CD4-positive, alpha-beta T cell treated with Interleukin-21 for 1 hour (primary cell): ENCODE data around the gene C4BPA.

Experiments used
- DNase-seq: peaks from one replicate; pipeline ENCODE4 v3.0.0-alpha.2; 2020

The C4BPA gene

GRCh38 chr1:207103892-207104373 lies at the start of gene C4BPA:
Gene C4BPA, plus strand, starts transcription at chr1:207104233. Its CDS starts 8,793 bp downstream, at chr1:207113026.
- DNase-seq, result no peak

GRCh38 chr1:207054491-207054890 lies 49.5 kb upstream of the C4BPA start:
- no peak for DNase-seq

- DNase-seq, result no peak
These were observed 48.5 kb upstream of the C4BPA start for GRCh38 chr1:207055386-207056001.

- DNase-seq, result no peak
These were observed 47.4 kb upstream of the C4BPA start for GRCh38 chr1:207056673-207057072.

- no peak for DNase-seq
These were observed 45.8 kb upstream of the C4BPA start for GRCh38 chr1:207058252-207058651.

GRCh38 chr1:207058878-207059867 lies 44.9 kb upstream of the C4BPA start:
- no peak for DNase-seq

- DNase-seq, result no peak
These were observed 44.2 kb upstream of the C4BPA start for GRCh38 chr1:207059881-207060280.

GRCh38 chr1:207060596-207060995 lies 43.4 kb upstream of the C4BPA start:
- DNase-seq, result no peak

- DNase-seq, result no peak
These were observed 42.0 kb upstream of the C4BPA start for GRCh38 chr1:207062058-207062457.

GRCh38 chr1:207063014-207063413 lies 41.0 kb upstream of the C4BPA start:
- no peak for DNase-seq

- no peak for DNase-seq
These were observed 39.5 kb upstream of the C4BPA start for GRCh38 chr1:207064561-207064960.

- no peak for DNase-seq
These were observed 36.8 kb upstream of the C4BPA start for GRCh38 chr1:207067185-207067584.

- DNase-seq, result no peak
These were observed 36.4 kb upstream of the C4BPA start for GRCh38 chr1:207067665-207068064.

GRCh38 chr1:207069061-207069460 lies 35.0 kb upstream of the C4BPA start:
- DNase-seq, result no peak

- no peak for DNase-seq
These were observed 34.1 kb upstream of the C4BPA start for GRCh38 chr1:207069858-207070506.

GRCh38 chr1:207070811-207071210 lies 33.2 kb upstream of the C4BPA start:
- DNase-seq, result no peak

GRCh38 chr1:207071426-207071825 lies 32.6 kb upstream of the C4BPA start:
- DNase-seq, result no peak

- DNase-seq, result no peak
These were observed 31.8 kb upstream of the C4BPA start for GRCh38 chr1:207072233-207072632.

GRCh38 chr1:207073906-207074820 lies 29.9 kb upstream of the C4BPA start:
- DNase-seq, result no peak

- no peak for DNase-seq
These were observed 27.7 kb upstream of the C4BPA start for GRCh38 chr1:207076181-207076955.

GRCh38 chr1:207077012-207077411 lies 27.0 kb upstream of the C4BPA start:
- DNase-seq, result no peak
